Body of pancreas (tissue), 4 donors: ENCODE measurements around the gene SNAPC2. TPM values are rescaled to one million over a fixed set of nuclear protein-coding genes. Genes with fewer than 3 reads are reported as not detected.
A peak's percentile ranks its signal among the peaks of the same experiment; 100 is the strongest.

Experiments
- ATAC-seq: fragments of 150-250 bp; one replicate; pipeline ENCODE4 v1.9.1; 2016
- DNase-seq, 4 donors: peaks; one replicate each; pipeline ENCODE4 v3.0.0-alpha.2; 2019
- H3K27ac ChIP-seq, 4 donors: fragments of 200-600 bp; sonication (generic); 1 replicate in 3 of 4; 2 replicates in 1 of 4; pipeline versions ENCODE4 v1.5.1 to v1.6.1; 2016 to 2019; ENCODE audit warnings: mild to moderate bottlenecking in 1 of 4, mixed read lengths in 1 of 4, moderate library complexity in 1 of 4
- H3K27me3 ChIP-seq, 2 donors: fragments of 200-600 bp; sonication (generic); one replicate each; pipeline ENCODE4 v1.6.0; 2016; ENCODE audit warnings: mild to moderate bottlenecking in 1 of 2
- H3K36me3 ChIP-seq, 2 donors: fragments of 200-600 bp; sonication (generic); replicated peaks in 1 of 2; 2 replicates each; pipeline ENCODE4 v1.5.1; 2016; ENCODE audit warnings: low read depth in 2 of 2; ENCODE audit not compliant: insufficient read depth in 1 of 2
- H3K4me1 ChIP-seq: fragments of 200-600 bp; sonication (generic); one replicate; pipeline ENCODE4 v1.6.0; 2016
- H3K4me3 ChIP-seq, 2 donors: fragments of 200-600 bp; sonication (generic); 1 replicate in 1 of 2; 2 replicates in 1 of 2; pipeline ENCODE4 v1.5.1; 2016 to 2019
- H3K9me3 ChIP-seq, 3 donors: fragments of 200-600 bp; sonication (generic); 1 replicate in 2 of 3; 2 replicates in 1 of 3; pipeline ENCODE4 v1.5.1; 2016
- POLR2A ChIP-seq, 3 donors: fragments of 450-650 bp; IDR thresholded peaks; one replicate each; pipeline ENCODE4 v1.6.1; 2016; ENCODE audit warnings: antibody characterized with exemption in 3 of 3, mild to moderate bottlenecking in 2 of 3
- WGBS, 2 donors: methylation state at CpG; one replicate each; pipeline ENCODE4 v1.1.5; 2017; 5-methylcytosine and 5-hydroxymethylcytosine counted together
- intact Hi-C: fragments of 100-400 bp; cut with DNase I; formaldehyde crosslinking; loops from one replicate; pipeline ENCODE4 v1.15.1; 2023
- total RNA-seq, 2 donors: library from RNA; depleted of rRNA; stranded (reverse); fragments of >200 nt; gene quantifications; one replicate each; pipeline ENCODE4 v1.1.0, GENCODE V29; 2016
- TF ChIP-seq, protein P1 (sequence below), 7 experiments: fragments of 450-650 bp in 4 of 7; fragments of 200-600 bp in 3 of 7; sonication (generic) in 3 of 7; IDR thresholded peaks; one replicate each; pipeline ENCODE4 v1.5.1; 2016 to 2019; ENCODE audit warnings: antibody characterized with exemption in 7 of 7

The SNAPC2 gene
- total RNA-seq, 2 donors from 2014 or later, result 6.3 to 9.1 TPM

- DNase-seq (no peak), ATAC-seq (no peak)
- TF ChIP-seq, protein P1, sequence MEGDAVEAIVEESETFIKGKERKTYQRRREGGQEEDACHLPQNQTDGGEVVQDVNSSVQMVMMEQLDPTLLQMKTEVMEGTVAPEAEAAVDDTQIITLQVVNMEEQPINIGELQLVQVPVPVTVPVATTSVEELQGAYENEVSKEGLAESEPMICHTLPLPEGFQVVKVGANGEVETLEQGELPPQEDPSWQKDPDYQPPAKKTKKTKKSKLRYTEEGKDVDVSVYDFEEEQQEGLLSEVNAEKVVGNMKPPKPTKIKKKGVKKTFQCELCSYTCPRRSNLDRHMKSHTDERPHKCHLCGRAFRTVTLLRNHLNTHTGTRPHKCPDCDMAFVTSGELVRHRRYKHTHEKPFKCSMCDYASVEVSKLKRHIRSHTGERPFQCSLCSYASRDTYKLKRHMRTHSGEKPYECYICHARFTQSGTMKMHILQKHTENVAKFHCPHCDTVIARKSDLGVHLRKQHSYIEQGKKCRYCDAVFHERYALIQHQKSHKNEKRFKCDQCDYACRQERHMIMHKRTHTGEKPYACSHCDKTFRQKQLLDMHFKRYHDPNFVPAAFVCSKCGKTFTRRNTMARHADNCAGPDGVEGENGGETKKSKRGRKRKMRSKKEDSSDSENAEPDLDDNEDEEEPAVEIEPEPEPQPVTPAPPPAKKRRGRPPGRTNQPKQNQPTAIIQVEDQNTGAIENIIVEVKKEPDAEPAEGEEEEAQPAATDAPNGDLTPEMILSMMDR (IDR thresholded peaks at IDR 0.05), result no peak
- TF ChIP-seq POLR2A (IDR thresholded peaks at IDR 0.05), result no peak
- Histone ChIP-seq H3K27me3 (no peaks in the 10 kb centered on the region), H3K4me3 (no peak overlapping the region), H3K4me1 (no peaks in the 10 kb centered on the region), H3K36me3 (peaks cover 5 to 28% of the 10 kb centered on the region in 2 donors), H3K27ac (no peak overlapping the region), H3K9me3 (no peaks in the 10 kb centered on the region)
- intact Hi-C loops, result no loop called here
- 90 to 92% methylated on average over 38 to 54 of the region's 55 CpGs for WGBS, 2 donors
Measured at GRCh38 chr19:7933828-7934725, 13.9 kb downstream of the SNAPC2 start.

DNA sequence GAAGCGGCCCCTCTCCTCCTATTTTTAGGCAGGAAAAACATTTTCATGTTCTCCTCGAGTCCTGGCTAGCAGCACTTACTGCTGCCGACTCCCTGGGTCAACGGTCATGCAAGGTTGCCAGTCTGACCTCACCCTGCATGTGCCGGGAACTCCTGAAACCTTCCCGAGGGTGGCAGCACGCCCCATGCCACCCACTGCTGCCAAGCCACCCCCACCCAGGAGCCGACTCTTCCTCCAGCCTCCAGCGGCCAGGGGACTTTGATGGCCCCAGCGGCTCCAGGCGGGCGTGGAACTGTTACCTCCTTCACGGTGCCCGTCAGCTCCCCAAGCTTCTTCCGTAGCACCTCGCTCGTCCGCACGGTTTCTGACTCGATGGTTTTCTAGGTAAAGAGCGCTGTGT is 14.6 kb downstream of the SNAPC2 start:
- H3K4me1 ChIP-seq, result no peaks in the 10 kb centered on the region
- no peaks in the 10 kb centered on the region for H3K9me3 ChIP-seq
- ATAC-seq (no peak), DNase-seq (no peak)
- intact Hi-C loops, result no loop called here
- TF ChIP-seq, protein P1 (IDR thresholded peaks at IDR 0.05), result no peak
- no peak for TF ChIP-seq POLR2A (IDR thresholded peaks at IDR 0.05)
- no peak overlapping the region for H3K27ac ChIP-seq
- H3K27me3 ChIP-seq, result no peaks in the 10 kb centered on the region
- WGBS, 2 donors, result 92 to 93% methylated on average over 20 to 21 of the region's 21 CpGs
- H3K4me3 ChIP-seq, result no peak overlapping the region
- H3K36me3 ChIP-seq, result peaks cover 5 to 28% of the 10 kb centered on the region in 2 donors

DNA sequence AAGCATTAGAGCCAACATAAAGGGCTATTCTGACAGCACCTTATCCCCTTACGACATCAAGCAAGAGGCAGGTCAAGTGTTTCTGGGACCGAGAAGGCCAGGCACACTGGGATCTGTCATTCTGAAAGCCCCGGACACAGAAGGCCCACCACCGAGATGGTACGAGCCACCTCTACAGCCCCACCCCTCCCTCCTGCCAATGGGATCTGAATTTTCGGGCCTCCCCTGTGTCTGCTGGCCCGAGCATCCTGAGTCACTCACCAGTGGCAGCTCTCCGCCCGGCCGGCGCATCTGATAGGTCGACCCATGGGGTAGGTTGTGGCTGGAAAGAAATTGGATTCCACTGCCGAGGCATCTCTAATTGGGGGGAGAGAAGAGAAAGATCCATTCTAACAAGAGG is 20.7 kb downstream of the SNAPC2 start:
- ATAC-seq (no peak), DNase-seq (no peak)
- Histone ChIP-seq H3K4me3 (no peak overlapping the region), H3K9me3 (no peaks in the 10 kb centered on the region), H3K27me3 (no peaks in the 10 kb centered on the region), H3K4me1 (peaks cover 27% of the 10 kb centered on the region), H3K27ac (no peak overlapping the region), H3K36me3 (peaks cover 0 to 9% of the 10 kb centered on the region in 2 donors)
- intact Hi-C loops, result no loop called here
- no peak for TF ChIP-seq POLR2A (IDR thresholded peaks at IDR 0.05)
- TF ChIP-seq, protein P1 (IDR thresholded peaks at IDR 0.05), result no peak
- 90 to 93% methylated on average over 9 to 10 of the region's 13 CpGs for WGBS, 2 donors

- no peak for DNase-seq
- H3K4me1 ChIP-seq, result peaks cover 27% of the 10 kb centered on the region
- no peaks in the 10 kb centered on the region for H3K27me3 ChIP-seq
- no peaks in the 10 kb centered on the region for H3K9me3 ChIP-seq
- WGBS, 2 donors, result 86 to 87% methylated on average over 19 of the region's 19 CpGs
- no peak for ATAC-seq
- no peak overlapping the region for H3K4me3 ChIP-seq
- intact Hi-C loops, result no loop called here
- no peak overlapping the region for H3K27ac ChIP-seq
- TF ChIP-seq POLR2A (IDR thresholded peaks at IDR 0.05), result no peak
- peaks cover 0 to 7% of the 10 kb centered on the region in 2 donors for H3K36me3 ChIP-seq
Measured at GRCh38 chr19:7941895-7942596, 21.9 kb downstream of the SNAPC2 start.

- Histone ChIP-seq H3K9me3 (no peaks in the 10 kb centered on the region), H3K4me1 (peaks cover 27% of the 10 kb centered on the region), H3K36me3 (peaks cover 0 to 4% of the 10 kb centered on the region in 2 donors), H3K4me3 (peak overlapping the region; percentile 52 to 57), H3K27me3 (no peaks in the 10 kb centered on the region), H3K27ac (peak overlapping the region; percentile 87 to 100 (median 96))
- DNase-seq (peak in 2 of 4 donors; percentile 34 to 35), ATAC-seq (no peak)
- WGBS, 2 donors, result 1 to 3% methylated on average over 33 of the region's 33 CpGs
- intact Hi-C loops, result no loop called here
- TF ChIP-seq POLR2A (IDR thresholded peaks at IDR 0.05), result no peak
- TF ChIP-seq, protein P1 (IDR thresholded peaks at IDR 0.05), result no peak
Measured at GRCh38 chr19:7942981-7943443, 22.9 kb downstream of the SNAPC2 start.
